Measurements from ENCODE around the gene CSTF3.

DNA sequence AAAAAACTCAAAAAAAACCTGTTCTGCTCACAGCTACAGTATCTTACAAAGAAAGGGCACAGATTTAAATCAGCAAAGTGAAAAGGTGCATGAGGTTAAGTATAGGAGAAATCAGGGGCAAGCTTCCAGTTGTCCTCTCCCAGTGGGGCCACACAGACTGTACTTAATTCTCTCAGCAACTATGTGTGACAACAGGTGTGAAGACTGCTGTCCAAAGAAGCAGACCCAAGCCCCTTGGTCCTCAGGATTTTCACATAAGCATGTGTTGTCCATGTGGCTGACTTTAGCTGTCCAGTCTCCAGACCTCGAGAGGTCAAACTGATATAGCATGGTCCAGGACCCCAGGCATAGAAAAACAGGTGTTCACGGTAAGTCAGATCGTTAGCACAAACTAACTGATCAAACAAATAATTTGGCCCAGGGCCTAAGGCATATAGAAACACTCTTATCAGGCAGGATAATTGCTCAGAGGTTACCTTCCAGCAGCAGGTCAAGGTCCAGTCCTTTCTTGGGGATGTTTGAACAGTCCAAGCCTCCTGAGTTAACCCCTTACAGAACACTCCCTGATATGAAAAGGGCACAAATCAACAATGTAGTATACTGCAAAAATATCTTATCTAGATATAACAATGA, 21.1 kb upstream of the CSTF3 start:
- TF ChIP-seq, protein P1, sequence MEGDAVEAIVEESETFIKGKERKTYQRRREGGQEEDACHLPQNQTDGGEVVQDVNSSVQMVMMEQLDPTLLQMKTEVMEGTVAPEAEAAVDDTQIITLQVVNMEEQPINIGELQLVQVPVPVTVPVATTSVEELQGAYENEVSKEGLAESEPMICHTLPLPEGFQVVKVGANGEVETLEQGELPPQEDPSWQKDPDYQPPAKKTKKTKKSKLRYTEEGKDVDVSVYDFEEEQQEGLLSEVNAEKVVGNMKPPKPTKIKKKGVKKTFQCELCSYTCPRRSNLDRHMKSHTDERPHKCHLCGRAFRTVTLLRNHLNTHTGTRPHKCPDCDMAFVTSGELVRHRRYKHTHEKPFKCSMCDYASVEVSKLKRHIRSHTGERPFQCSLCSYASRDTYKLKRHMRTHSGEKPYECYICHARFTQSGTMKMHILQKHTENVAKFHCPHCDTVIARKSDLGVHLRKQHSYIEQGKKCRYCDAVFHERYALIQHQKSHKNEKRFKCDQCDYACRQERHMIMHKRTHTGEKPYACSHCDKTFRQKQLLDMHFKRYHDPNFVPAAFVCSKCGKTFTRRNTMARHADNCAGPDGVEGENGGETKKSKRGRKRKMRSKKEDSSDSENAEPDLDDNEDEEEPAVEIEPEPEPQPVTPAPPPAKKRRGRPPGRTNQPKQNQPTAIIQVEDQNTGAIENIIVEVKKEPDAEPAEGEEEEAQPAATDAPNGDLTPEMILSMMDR (optimal IDR thresholded peaks at IDR 0.05 in 1 of 3, IDR thresholded peaks at IDR 0.05 in 1 of 3, conservative IDR thresholded peaks at IDR 0.05 in 1 of 3; ENCODE audit: extremely low read depth in 1 of 3, insufficient read depth in 2 of 3, low read length in 3 of 3) = no peak
- TF ChIP-seq EZH2 (IDR thresholded peaks at IDR 0.05; ENCODE audit: low read length) = no peak

All from keratinocyte (primary cell).